Sigmoid colon (tissue), 7 donors: ENCODE measurements around the gene TLE6. TPM values are rescaled to one million over a fixed set of nuclear protein-coding genes. Genes with fewer than 3 reads are reported as not detected.

Experiments used
- DNase-seq: peaks from one replicate; pipeline ENCODE4 v3.0.0-alpha.2; 2019
- H3K27ac ChIP-seq, 4 donors: fragments of 200-600 bp; sonication (generic); one replicate each; pipeline ENCODE4 v1.5.1; 2016 to 2019; ENCODE audit warnings: mild to moderate bottlenecking in 1 of 4
- H3K27me3 ChIP-seq, 3 donors: fragments of 200-600 bp; sonication (generic); one replicate each; pipeline ENCODE4 v1.5.1; 2019; ENCODE audit warnings: mild to moderate bottlenecking in 1 of 3
- H3K36me3 ChIP-seq, 4 donors: fragments of 200-600 bp; sonication (generic); one replicate each; pipeline ENCODE4 v1.5.1; 2016 to 2019
- H3K4me1 ChIP-seq, 4 donors: fragments of 200-600 bp; sonication (generic); one replicate each; pipeline ENCODE4 v1.5.1; 2017 to 2019
- H3K4me3 ChIP-seq, 4 donors: fragments of 200-600 bp; sonication (generic); one replicate each; pipeline ENCODE4 v1.5.1; 2017 to 2019; ENCODE audit warnings: mild to moderate bottlenecking in 2 of 4, moderate library complexity in 1 of 4
- H3K9me3 ChIP-seq, 4 donors: fragments of 200-600 bp in 3 of 4; sonication (generic) in 3 of 4; one replicate each; pipeline versions ENCODE4 v1.5.1 to v1.6.1; 2013 to 2019
- EP300 ChIP-seq, 4 donors: sonication (generic); formaldehyde crosslinking; IDR thresholded peaks; one replicate each; pipeline ENCODE4 v1.6.1; 2017; ENCODE audit warnings: antibody characterized with exemption in 4 of 4
- POLR2A ChIP-seq, 2 donors: fragments of 450-650 bp; IDR thresholded peaks; one replicate each; pipeline ENCODE4 v1.6.1; 2016; ENCODE audit warnings: antibody characterized with exemption in 2 of 2, mild to moderate bottlenecking in 2 of 2, moderate library complexity in 2 of 2
- POLR2AphosphoS5 ChIP-seq, 4 donors: sonication (generic); formaldehyde crosslinking; IDR thresholded peaks; one replicate each; pipeline ENCODE4 v1.6.1; 2017; ENCODE audit warnings: antibody characterized with exemption in 4 of 4
- WGBS, 2 donors: extraction: QIAGEN DNeasy Blood & Tissue Kit; methylation state at CpG; one replicate each; pipeline ENCODE4 v1.1.7; 2013; 5-methylcytosine and 5-hydroxymethylcytosine counted together
- intact Hi-C: fragments of 100-400 bp; cut with DNase I; formaldehyde crosslinking; loops from one replicate; pipeline ENCODE4 v1.15.1; 2023
- polyA plus RNA-seq, 3 donors: library from polyadenylated mRNA; stranded (reverse); fragments of 200-250 nt; gene quantifications; one replicate each; pipeline ENCODE4 v1.2.3, GENCODE V29; 2013
- total RNA-seq, 4 donors: library from RNA; depleted of rRNA; stranded (reverse); fragments of >200 nt; gene quantifications; one replicate each; pipeline ENCODE4 v1.1.0, GENCODE V29; 2016
- TF ChIP-seq, protein P1 (sequence below), 4 experiments: fragments of 450-650 bp in 3 of 4; fragments of 200-600 bp in 1 of 4; IDR thresholded peaks; one replicate each; pipeline ENCODE4 v1.5.1; 2016 to 2019; ENCODE audit warnings: antibody characterized with exemption in 4 of 4, mild to moderate bottlenecking in 3 of 4, moderate library complexity in 2 of 4
- donor health status: healthy with polysubstance abuse.
- donor health status: Bipolar disorder and iron deficiency.
- donor health status: healthy.

TLE6 gene
- total and polyA plus RNA-seq, 7 donors: 0.71 to 7.2 (median 1.4) TPM; not detected in 1

DNA sequence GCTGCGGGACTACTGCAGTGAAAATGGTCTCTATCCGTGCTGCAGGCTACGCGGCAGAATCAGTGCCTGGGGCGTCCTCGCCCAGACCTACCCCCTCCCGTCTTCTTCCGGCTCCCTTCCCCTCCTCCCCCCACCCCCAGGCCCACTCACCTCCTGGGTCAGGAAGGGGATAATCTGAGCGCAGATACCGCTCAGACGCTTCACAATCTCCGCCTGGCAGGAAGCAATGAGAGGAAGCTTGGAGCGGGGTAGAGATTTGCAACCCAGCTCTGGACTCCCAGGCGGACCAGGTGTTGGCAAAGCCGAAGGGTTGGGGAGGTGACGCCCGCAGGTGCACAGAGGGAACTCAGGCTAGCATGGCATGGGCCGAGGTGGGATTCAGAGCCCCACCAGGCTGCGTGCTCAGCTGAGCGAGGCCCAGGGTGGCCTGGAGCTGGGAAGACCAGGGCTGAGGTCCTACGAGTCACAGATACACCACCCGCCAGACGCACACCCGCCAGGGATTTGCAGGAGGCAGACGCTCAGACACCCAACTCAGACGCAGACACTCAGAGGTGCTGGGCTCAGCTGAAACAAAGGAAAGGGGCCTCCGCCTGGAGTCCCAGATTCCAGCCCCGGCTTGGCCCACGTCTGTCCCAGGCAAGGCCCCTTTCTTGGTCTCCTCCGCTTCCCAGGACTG is 47.6 kb downstream of the TLE6 start:
- intact Hi-C loops: no loop called here
- Histone ChIP-seq H3K27ac (no peak overlapping the region), H3K4me1 (peaks cover 0 to 18% (median 16%) of the 10 kb centered on the region in 4 donors), H3K4me3 (no peak overlapping the region), H3K9me3 (no peaks in the 10 kb centered on the region), H3K27me3 (no peaks in the 10 kb centered on the region), H3K36me3 (peaks cover 0 to 7% (median 0%) of the 10 kb centered on the region in 4 donors)
- TF ChIP-seq EP300 (IDR thresholded peaks at IDR 0.05) (no peak), POLR2AphosphoS5 (IDR thresholded peaks at IDR 0.05) (no peak), POLR2A (IDR thresholded peaks at IDR 0.05) (no peak)
- TF ChIP-seq, protein P1, sequence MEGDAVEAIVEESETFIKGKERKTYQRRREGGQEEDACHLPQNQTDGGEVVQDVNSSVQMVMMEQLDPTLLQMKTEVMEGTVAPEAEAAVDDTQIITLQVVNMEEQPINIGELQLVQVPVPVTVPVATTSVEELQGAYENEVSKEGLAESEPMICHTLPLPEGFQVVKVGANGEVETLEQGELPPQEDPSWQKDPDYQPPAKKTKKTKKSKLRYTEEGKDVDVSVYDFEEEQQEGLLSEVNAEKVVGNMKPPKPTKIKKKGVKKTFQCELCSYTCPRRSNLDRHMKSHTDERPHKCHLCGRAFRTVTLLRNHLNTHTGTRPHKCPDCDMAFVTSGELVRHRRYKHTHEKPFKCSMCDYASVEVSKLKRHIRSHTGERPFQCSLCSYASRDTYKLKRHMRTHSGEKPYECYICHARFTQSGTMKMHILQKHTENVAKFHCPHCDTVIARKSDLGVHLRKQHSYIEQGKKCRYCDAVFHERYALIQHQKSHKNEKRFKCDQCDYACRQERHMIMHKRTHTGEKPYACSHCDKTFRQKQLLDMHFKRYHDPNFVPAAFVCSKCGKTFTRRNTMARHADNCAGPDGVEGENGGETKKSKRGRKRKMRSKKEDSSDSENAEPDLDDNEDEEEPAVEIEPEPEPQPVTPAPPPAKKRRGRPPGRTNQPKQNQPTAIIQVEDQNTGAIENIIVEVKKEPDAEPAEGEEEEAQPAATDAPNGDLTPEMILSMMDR (IDR thresholded peaks at IDR 0.05): no peak
- WGBS, 2 donors: 9 to 38% methylated on average over 30 of the region's 30 CpGs
- no peak for DNase-seq

DNA sequence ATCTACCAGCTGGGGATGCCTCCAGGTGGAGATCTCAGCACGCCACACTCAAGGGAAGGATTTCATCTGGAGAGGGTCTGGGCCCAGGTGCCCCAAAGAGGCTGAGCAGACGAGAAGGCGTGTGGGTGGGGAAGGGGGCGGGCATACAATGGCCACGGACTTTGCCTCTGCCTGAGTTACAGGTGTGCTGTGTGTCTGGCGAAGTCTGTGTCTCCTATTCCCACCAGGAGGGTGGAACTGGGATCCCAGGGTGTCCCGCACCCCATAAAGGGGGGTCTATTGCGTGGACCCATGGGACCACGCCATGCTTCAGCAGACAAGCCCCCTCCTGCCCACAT is 48.2 kb downstream of the TLE6 start:
- Histone ChIP-seq H3K27ac (no peak overlapping the region), H3K27me3 (no peaks in the 10 kb centered on the region), H3K4me1 (peaks cover 0 to 18% (median 16%) of the 10 kb centered on the region in 4 donors), H3K9me3 (no peaks in the 10 kb centered on the region), H3K36me3 (peaks cover 0 to 3% (median 0%) of the 10 kb centered on the region in 4 donors), H3K4me3 (no peak overlapping the region)
- TF ChIP-seq POLR2AphosphoS5 (IDR thresholded peaks at IDR 0.05): no peak
- no peak for TF ChIP-seq EP300 (IDR thresholded peaks at IDR 0.05)
- TF ChIP-seq, protein P1 (IDR thresholded peaks at IDR 0.05): no peak
- TF ChIP-seq POLR2A (IDR thresholded peaks at IDR 0.05): no peak
- WGBS, 2 donors: 14 to 65% methylated on average over 9 of the region's 9 CpGs
- DNase-seq: no peak
- intact Hi-C loops: no loop called here

DNA sequence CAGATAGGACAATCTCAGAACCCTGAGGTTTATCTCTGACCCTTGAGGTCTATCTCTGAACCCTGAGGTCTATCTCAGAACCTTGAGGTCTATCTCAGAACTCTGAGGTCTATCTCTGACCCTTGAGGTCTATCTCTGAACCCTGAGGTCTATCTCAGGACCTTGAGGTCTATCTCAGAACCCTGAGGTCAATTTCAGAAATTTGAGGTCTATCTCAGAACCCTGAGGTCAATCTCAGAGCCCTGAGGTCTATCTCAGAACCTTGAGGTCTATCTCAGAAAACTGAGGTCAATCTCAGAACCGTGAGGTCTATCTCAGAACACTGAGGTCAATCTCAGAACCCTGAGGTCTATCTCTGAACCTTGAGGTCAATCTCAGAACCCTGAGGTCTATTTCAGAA is 49.4 kb downstream of the TLE6 start:
- H3K27me3 ChIP-seq: no peaks in the 10 kb centered on the region
- no peak overlapping the region for H3K4me3 ChIP-seq
- intact Hi-C loops: no loop called here
- H3K9me3 ChIP-seq: no peaks in the 10 kb centered on the region
- no peak for DNase-seq
- H3K27ac ChIP-seq: no peak overlapping the region
- peaks cover 0 to 3% (median 0%) of the 10 kb centered on the region in 4 donors for H3K36me3 ChIP-seq
- no peak for TF ChIP-seq POLR2A (IDR thresholded peaks at IDR 0.05)
- TF ChIP-seq EP300 (IDR thresholded peaks at IDR 0.05): no peak
- TF ChIP-seq, protein P1 (IDR thresholded peaks at IDR 0.05): no peak
- no peak for TF ChIP-seq POLR2AphosphoS5 (IDR thresholded peaks at IDR 0.05)
- H3K4me1 ChIP-seq: peaks cover 0 to 18% (median 16%) of the 10 kb centered on the region in 4 donors
- WGBS, 2 donors: 91 to 92% methylated on average over 1 of the region's 1 CpG

DNA sequence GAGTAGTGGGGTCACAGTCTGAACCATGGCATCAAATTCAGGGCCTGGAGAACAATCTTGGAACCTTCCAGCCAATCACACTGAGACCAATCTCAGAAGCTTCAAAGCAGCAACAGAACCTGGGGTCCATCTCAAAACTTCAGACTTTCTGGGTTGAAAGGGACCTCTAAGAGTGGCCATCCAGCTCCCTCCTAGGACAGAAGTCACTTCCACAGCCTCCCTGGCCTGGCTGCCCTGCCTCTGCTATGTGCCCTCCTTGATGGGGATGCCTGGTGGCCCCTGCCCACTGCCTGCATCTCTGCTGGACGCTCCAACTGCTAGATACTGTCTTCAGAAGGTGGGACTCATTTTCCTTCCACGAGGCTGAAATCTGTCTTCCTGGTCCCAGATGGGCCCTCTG is 49.9 kb downstream of the TLE6 start:
- peak overlapping the region in 2 of 4 donors; percentile 74 to 77 for H3K27ac ChIP-seq
- no peak for DNase-seq
- TF ChIP-seq, protein P1 (IDR thresholded peaks at IDR 0.05): no peak
- TF ChIP-seq POLR2A (IDR thresholded peaks at IDR 0.05) (no peak), POLR2AphosphoS5 (IDR thresholded peaks at IDR 0.05) (no peak), EP300 (IDR thresholded peaks at IDR 0.05) (no peak)
- intact Hi-C loops: no loop called here
- H3K4me3 ChIP-seq: no peak overlapping the region
- peaks cover 0 to 18% (median 16%) of the 10 kb centered on the region in 4 donors for H3K4me1 ChIP-seq
- peaks cover 0 to 3% (median 0%) of the 10 kb centered on the region in 4 donors for H3K36me3 ChIP-seq
- no peaks in the 10 kb centered on the region for H3K27me3 ChIP-seq
- H3K9me3 ChIP-seq: no peaks in the 10 kb centered on the region
- 81 to 88% methylated on average over 2 of the region's 2 CpGs for WGBS, 2 donors

DNA sequence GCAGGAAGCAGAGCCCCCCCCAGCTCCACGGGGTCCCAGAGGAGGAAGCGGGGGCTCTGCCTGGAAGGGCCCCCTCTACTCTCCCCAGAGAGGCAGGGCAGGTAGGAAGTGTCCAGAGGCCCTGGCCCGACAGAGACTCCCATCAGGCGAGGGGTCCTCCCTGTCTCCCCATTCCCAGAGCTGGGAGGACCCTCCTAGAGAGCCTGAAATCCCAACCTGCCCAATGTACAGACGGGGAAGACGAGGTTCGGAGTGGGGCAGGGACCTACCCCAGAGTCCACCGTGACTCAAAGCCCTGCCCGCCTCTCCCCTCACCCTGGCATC is 50.6 kb downstream of the TLE6 start:
- intact Hi-C loops: no loop called here
- peak overlapping the region; percentile 57 to 77 (median 70) for H3K27ac ChIP-seq

More for the DNA sequence above, 50.6 kb downstream of the TLE6 start:
- Histone ChIP-seq H3K4me1 (peaks cover 0 to 18% (median 16%) of the 10 kb centered on the region in 4 donors), H3K9me3 (no peaks in the 10 kb centered on the region), H3K27me3 (no peaks in the 10 kb centered on the region), H3K36me3 (peaks cover 0 to 3% (median 0%) of the 10 kb centered on the region in 4 donors), H3K4me3 (peak overlapping the region in 3 of 4 donors; percentile 72 to 87 (median 81))
- TF ChIP-seq EP300 (IDR thresholded peaks at IDR 0.05): no peak
- 46 to 52% methylated on average over 9 of the region's 9 CpGs for WGBS, 2 donors
- no peak for DNase-seq
